Nephron progenitor cell (in vitro differentiated cells): Measurements from ENCODE around the gene LIN28B.
A peak's percentile ranks its signal among the peaks of the same experiment; 100 is the strongest.

Source experiments
- DNase-seq: peaks from one replicate; pipeline ENCODE4 v3.0.0; 2021
- H3K27ac Mint-ChIP-seq: 2 replicates; pipeline ENCODE4 v1.8.0; 2021; ENCODE audit warnings: mild to moderate bottlenecking, moderate library complexity, mixed read lengths
- H3K27me3 Mint-ChIP-seq: 2 replicates; pipeline ENCODE4 v1.8.0; 2021; ENCODE audit warnings: mild to moderate bottlenecking, low read depth, mixed read lengths; ENCODE audit not compliant: poor library complexity
- H3K36me3 Mint-ChIP-seq: 2 replicates; pipeline ENCODE4 v1.8.0; 2021; ENCODE audit warnings: low read depth, mixed read lengths
- H3K4me1 Mint-ChIP-seq: 2 replicates; pipeline ENCODE4 v1.8.0; 2021; ENCODE audit warnings: mixed read lengths
- H3K4me3 Mint-ChIP-seq: 2 replicates; pipeline ENCODE4 v1.8.0; 2021; ENCODE audit warnings: mild to moderate bottlenecking, moderate library complexity, mixed read lengths
- H3K9me3 Mint-ChIP-seq: 2 replicates; pipeline ENCODE4 v1.8.0; 2021; ENCODE audit warnings: mild to moderate bottlenecking, moderate library complexity, mixed read lengths
- TF ChIP-seq, protein P1 (sequence below): fragments of 200-600 bp; sonication (generic); IDR thresholded peaks from 2 replicates; pipeline ENCODE4 v1.5.0; 2021; ENCODE audit warnings: antibody characterized with exemption

Gene LIN28B

DNA sequence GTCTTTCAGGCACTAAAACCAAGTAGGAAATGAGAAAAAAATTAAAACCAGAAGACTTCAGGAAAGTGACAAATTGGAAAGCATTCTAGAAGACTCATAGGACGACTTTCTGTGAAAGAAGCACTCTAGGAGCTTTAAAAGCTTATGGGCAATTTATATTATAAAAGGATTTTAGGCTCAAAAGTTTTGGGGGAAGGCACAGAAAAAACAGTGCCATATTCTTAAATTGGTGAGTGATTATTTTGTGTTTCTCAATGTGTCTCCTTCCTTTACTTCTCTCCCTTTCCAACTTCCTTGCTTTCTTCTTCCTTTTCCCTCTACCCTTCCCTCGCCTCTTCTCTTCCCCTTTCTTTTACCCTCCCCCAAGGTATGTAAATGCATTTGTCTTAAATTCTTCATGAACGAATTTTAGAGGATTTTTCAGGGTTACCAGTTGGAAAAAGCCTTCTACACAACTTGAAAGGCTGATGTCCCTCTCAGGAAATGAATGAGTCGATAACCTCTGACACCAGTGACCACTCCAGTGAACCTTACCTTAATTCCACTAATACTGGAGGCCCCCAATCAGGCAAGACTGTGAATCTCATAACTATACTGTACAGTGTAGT, 2.6 kb upstream of the LIN28B start:
- TF ChIP-seq, protein P1, sequence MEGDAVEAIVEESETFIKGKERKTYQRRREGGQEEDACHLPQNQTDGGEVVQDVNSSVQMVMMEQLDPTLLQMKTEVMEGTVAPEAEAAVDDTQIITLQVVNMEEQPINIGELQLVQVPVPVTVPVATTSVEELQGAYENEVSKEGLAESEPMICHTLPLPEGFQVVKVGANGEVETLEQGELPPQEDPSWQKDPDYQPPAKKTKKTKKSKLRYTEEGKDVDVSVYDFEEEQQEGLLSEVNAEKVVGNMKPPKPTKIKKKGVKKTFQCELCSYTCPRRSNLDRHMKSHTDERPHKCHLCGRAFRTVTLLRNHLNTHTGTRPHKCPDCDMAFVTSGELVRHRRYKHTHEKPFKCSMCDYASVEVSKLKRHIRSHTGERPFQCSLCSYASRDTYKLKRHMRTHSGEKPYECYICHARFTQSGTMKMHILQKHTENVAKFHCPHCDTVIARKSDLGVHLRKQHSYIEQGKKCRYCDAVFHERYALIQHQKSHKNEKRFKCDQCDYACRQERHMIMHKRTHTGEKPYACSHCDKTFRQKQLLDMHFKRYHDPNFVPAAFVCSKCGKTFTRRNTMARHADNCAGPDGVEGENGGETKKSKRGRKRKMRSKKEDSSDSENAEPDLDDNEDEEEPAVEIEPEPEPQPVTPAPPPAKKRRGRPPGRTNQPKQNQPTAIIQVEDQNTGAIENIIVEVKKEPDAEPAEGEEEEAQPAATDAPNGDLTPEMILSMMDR = no peak

DNA sequence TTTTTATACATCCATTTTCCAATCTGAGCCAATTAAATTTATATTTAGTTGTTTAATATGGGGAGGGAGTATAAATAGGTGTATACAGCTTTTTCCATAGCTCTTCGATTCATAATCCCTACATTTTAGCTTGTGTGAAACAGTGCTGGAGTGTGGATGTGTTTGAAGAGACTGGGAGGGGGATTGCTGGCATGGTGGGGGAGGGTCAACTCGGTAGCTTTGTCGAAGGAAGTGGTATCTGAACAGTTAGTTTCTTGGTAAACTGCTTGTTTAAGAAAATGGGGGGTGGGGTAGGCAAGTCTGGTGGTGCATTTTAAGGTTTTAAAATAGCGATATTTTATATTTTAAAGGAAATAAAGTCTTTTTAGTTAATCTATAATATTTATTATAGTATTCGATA, 1.4 kb upstream of the LIN28B start:
- peaks cover 59% of the 10 kb centered on the region for H3K4me1 Mint-ChIP-seq
- no peaks in the 10 kb centered on the region for H3K27me3 Mint-ChIP-seq
- H3K27ac Mint-ChIP-seq = peak overlapping the region; percentile 97
- H3K36me3 Mint-ChIP-seq = no peaks in the 10 kb centered on the region
- DNase-seq = peak; percentile 58
- no peaks in the 10 kb centered on the region for H3K9me3 Mint-ChIP-seq
- TF ChIP-seq, protein P1 = no peak
- H3K4me3 Mint-ChIP-seq = peak overlapping the region; percentile 99

More for the DNA sequence above, 2.6 kb upstream of the LIN28B start:
- Mint-ChIP-seq H3K4me3 (peak overlapping the region; percentile 99), H3K9me3 (no peaks in the 10 kb centered on the region), H3K36me3 (no peaks in the 10 kb centered on the region), H3K27me3 (no peaks in the 10 kb centered on the region), H3K4me1 (peaks cover 69% of the 10 kb centered on the region), H3K27ac (peak overlapping the region; percentile 98)
- no peak for DNase-seq

DNA sequence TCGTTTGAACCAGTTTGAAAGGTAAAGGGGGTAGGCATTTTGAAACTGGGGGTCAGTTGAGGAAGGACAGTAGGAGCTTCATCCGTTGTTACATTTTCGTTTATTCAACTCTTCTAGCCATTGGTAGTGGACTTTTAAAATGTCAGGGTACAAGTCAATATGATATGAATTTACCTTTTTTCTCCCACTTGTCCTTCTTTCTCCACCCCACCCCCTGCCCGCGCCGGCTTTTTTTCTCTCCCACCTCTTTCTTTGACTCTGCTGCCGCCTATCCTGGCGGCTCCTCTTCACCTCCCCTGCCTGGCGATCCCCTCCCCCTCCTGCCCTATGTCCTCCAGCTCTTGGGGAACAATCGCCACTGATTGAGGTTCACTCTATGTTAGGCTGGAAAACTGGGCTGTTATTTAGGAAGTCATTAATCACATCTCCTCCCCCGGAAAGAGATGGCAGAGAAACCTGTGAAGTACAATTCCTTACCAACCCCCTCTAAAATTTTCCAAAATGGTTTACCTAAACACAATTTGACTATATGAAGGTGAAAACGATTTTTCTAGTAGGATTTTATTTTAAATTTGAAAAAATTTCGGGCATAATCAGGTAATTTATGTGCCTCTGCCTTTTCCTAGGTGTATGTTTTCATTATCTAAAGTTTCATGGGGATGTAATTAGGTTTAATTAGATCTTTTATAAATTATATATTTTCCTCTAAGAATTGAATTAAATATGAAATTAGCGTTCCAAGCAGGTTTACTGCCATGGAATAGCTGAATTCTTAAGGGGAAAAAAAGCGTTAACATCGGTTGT, 778 bp upstream of the LIN28B start:
- TF ChIP-seq, protein P1 = no peak
- Mint-ChIP-seq H3K27me3 (no peaks in the 10 kb centered on the region), H3K4me1 (peaks cover 53% of the 10 kb centered on the region), H3K36me3 (no peaks in the 10 kb centered on the region), H3K27ac (peak overlapping the region; percentile 97), H3K9me3 (no peaks in the 10 kb centered on the region), H3K4me3 (peak overlapping the region; percentile 99)
- DNase-seq = peak; percentile 77

DNA sequence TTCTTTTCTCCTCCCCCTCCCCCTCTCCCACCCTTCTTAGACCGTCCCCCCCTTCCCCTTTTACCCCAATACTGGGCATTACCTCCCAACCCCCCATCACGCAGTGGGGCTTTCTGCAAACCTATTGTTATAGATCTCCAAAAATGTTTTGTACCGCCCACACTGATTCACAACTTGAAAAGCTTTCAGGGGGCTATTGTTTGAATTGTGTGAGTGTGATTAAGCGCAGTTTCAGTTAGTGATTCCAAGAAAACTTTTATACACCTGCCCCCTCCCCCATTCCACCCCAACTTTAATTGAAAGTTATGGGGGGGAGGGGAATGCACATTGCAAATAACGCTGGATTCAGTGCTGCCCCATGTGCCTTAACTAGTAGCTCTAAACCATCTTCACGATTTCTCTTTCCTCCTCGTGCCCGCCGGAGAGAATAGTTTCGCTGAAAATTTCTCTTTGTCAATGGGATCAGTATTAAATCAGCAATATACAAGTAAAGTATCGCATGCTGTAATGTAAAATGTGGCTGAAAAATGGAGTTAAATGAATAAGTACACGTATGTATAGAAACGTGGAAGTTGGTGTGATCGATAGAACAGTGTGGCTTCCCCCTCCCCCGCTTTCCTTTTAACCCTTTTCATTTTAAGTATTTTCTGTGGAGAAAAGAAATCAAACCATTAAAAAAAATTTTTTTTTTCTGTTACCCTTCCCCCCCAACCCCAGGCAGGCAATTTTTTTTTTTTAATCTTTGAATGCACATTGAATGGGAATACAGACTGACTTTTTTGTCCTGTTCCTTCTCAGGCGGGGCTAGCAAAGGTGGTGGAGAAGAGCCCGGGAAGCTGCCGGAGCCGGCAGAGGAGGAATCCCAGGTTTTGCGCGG, 632 bp downstream of the LIN28B start:
- H3K27me3 Mint-ChIP-seq = no peaks in the 10 kb centered on the region
- H3K4me3 Mint-ChIP-seq = peak overlapping the region; percentile 99
- peaks cover 41% of the 10 kb centered on the region for H3K4me1 Mint-ChIP-seq
- TF ChIP-seq, protein P1 = no peak
- H3K36me3 Mint-ChIP-seq = peaks cover 12% of the 10 kb centered on the region
- DNase-seq = peak; percentile 25
- peak overlapping the region; percentile 100 for H3K27ac Mint-ChIP-seq
- H3K9me3 Mint-ChIP-seq = no peaks in the 10 kb centered on the region

DNA sequence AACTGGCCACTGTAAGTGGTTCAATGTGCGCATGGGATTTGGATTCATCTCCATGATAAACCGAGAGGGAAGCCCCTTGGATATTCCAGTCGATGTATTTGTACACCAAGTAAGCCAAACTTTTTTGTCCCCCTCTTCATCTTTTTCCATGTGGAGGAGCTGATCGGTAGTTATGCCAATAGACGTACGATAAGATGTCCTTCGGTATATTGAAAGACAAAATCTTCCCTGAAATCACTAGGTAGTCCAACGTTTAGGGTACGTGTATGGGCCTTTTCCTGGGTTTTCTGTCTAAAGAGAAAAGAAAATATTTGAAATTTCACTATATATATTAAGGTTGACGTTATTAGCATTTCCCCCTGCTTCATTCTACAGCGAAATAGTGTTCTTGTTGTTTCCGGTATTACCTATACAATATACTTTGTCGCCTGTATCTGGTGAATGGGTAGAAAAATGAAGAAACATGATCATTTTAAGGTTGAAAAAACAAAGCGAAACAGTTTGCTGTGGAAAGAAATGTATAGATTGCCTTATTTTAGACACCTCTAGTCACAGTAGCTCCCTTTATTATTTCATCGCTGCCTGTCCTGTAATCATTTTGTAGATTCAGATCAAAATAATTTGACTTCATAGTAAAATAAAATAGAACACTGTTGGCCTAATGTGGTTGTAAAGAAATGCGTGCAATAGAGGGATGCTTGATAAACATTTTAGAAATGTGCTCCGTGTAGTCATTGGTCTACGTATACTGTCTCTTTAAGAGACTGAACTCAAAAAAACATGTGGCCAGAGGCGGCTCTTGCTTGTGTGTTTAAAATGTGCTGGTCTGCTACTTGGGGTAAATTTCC, 1.5 kb downstream of the LIN28B start:
- TF ChIP-seq, protein P1 = no peak
- H3K4me3 Mint-ChIP-seq = peak overlapping the region; percentile 99
- no peaks in the 10 kb centered on the region for H3K9me3 Mint-ChIP-seq
- no peak for DNase-seq
- no peaks in the 10 kb centered on the region for H3K27me3 Mint-ChIP-seq
- H3K36me3 Mint-ChIP-seq = peaks cover 21% of the 10 kb centered on the region
- peaks cover 33% of the 10 kb centered on the region for H3K4me1 Mint-ChIP-seq
- H3K27ac Mint-ChIP-seq = peak overlapping the region; percentile 100
